Skeletal muscle satellite cell (primary cell): ENCODE results near the gene ODC1.

Experiments
- H3K27me3 ChIP-seq: 2 replicates; pipeline ENCODE4 v1.7.0; 2013; ENCODE audit warnings: low read length; ENCODE audit not compliant: control insufficient read depth, insufficient read depth
- H3K36me3 ChIP-seq: 2 replicates; pipeline ENCODE4 v1.7.0; 2013; ENCODE audit warnings: mild to moderate bottlenecking, control low read depth, low read length; ENCODE audit not compliant: insufficient read depth
- H3K4me1 ChIP-seq: 2 replicates; pipeline ENCODE4 v1.7.0; 2013; ENCODE audit warnings: low read length; ENCODE audit not compliant: control insufficient read depth, insufficient read depth
- H3K4me2 ChIP-seq: 2 replicates; pipeline ENCODE4 v1.7.0; 2013; ENCODE audit warnings: mild to moderate bottlenecking, low read length
- H3K4me3 ChIP-seq: 2 replicates; pipeline ENCODE4 v1.7.0; 2013; ENCODE audit warnings: low read length
- H3K9ac ChIP-seq: 2 replicates; pipeline ENCODE4 v1.7.0; 2013; ENCODE audit warnings: mild to moderate bottlenecking, low read depth, low read length, moderate library complexity
- H3K9me3 ChIP-seq: replicated peaks from 2 replicates; pipeline ENCODE4 v1.7.0; 2013; ENCODE audit warnings: mild to moderate bottlenecking, control low read depth, low read length

Gene ODC1

DNA sequence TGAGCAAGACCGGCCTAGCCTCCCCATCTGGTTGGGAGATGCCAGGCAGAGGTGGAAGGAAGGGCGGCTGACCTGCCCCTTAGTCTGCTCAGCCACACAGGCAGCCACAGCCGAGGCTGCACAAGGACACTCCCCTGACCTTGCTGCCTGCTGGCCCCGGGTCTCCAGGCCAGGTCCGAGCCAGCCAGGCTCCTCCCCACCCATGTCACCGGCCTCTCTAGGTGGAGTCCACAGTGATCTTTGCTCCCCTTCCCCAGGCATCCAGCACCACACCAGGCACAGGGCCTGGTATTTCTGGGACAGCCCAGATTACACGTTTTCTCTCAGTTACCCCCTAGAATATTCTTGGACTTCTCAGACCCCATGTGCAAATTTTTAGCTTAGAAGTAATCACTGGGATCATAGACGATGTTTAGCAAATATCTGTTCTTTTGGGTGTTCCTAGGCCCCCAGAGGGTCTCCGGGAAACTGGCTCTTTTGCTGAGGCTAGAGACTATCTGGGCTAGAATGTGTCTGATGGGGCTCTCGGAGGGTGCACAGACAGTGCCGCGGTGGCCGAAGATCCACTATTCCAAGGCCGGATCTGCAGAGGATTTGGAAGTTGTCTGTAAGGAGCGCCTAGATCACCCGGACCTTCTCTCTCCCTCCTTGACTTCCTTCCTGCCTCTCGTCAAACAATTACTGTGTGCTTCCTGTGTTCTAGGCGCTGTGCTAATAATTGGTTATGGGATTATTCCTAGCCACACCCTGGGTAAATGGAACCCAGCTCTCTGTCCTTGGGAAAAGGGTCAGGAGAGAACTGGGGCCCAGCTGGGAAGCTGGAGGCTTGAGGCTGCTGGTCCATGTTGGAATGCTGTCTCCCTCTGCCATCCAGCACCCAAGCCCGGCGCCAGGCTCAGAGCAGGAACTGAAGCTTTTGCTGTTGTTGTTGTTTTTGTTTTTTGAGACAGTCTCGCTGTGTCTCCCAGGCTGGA lies 46.9 kb downstream of the ODC1 start:
- no peaks in the 10 kb centered on the region for H3K27me3 ChIP-seq
- H3K4me2 ChIP-seq, result no peak overlapping the region
- H3K36me3 ChIP-seq, result peaks cover 21% of the 10 kb centered on the region
- no peak overlapping the region for H3K4me3 ChIP-seq
- H3K9me3 ChIP-seq, result no peaks in the 10 kb centered on the region
- no peak overlapping the region for H3K9ac ChIP-seq
- peaks cover 40% of the 10 kb centered on the region for H3K4me1 ChIP-seq

GRCh38 chr2:10400568-10400977 lies 47.6 kb downstream of the ODC1 start:
- Histone ChIP-seq H3K9me3 (no peaks in the 10 kb centered on the region), H3K4me2 (no peak overlapping the region), H3K4me1 (peaks cover 34% of the 10 kb centered on the region), H3K36me3 (peaks cover 20% of the 10 kb centered on the region), H3K4me3 (no peak overlapping the region), H3K27me3 (no peaks in the 10 kb centered on the region), H3K9ac (no peak overlapping the region)

DNA sequence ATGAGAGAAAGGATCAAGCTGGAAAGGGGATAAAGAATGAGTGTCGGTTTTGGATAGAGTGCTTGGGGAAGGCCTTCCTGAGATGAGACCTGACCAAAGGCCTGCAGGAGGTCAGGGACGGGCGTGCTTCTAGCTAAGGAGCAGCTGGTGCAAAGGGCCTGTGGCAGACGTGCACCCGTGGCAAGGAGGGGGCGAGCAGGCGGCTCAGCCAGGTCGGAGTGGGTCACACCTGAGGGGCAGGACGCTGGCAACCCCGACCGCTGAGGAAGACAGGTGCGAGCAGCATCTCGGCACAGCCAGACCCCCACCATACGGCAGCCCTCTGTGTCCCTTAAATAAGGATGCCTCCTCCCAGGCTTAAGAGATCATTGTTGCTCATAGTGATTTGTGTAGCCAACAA lies 48.1 kb downstream of the ODC1 start:
- no peaks in the 10 kb centered on the region for H3K27me3 ChIP-seq
- H3K4me3 ChIP-seq, result no peak overlapping the region
- no peak overlapping the region for H3K4me2 ChIP-seq
- no peaks in the 10 kb centered on the region for H3K9me3 ChIP-seq
- peaks cover 29% of the 10 kb centered on the region for H3K4me1 ChIP-seq
- peaks cover 20% of the 10 kb centered on the region for H3K36me3 ChIP-seq
- no peak overlapping the region for H3K9ac ChIP-seq

- H3K27me3 ChIP-seq, result no peaks in the 10 kb centered on the region
- H3K9ac ChIP-seq, result no peak overlapping the region
- peaks cover 23% of the 10 kb centered on the region for H3K4me1 ChIP-seq
- no peaks in the 10 kb centered on the region for H3K9me3 ChIP-seq
- no peak overlapping the region for H3K4me2 ChIP-seq
- H3K4me3 ChIP-seq, result no peak overlapping the region
- H3K36me3 ChIP-seq, result peaks cover 20% of the 10 kb centered on the region
Measured at GRCh38 chr2:10399358-10399757, 48.8 kb downstream of the ODC1 start.

DNA sequence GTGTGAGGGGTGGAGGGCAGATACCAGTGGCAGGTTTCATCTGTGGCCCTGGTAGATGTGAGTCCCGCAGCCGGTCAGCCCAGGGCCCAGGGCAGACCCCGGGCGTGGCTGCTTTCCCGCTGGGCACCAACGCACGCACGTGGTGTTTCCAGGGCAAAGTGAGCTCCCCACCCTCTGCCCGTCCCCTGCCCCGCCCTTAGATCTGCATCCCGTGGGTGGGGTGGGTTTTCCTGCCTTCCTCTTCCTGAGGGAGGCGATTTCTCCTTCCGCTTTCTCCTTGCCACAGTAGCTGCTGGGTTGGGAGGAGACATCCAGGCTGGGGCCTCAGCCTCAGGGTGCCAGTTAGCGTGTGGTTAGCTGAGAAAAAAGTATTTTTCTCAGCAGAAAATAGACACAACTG lies 49.6 kb downstream of the ODC1 start:
- H3K4me1 ChIP-seq, result peaks cover 17% of the 10 kb centered on the region

GRCh38 chr2:10397878-10398277 lies 50.2 kb downstream of the ODC1 start:
- H3K4me1 ChIP-seq, result peaks cover 18% of the 10 kb centered on the region
- H3K4me2 ChIP-seq, result no peak overlapping the region

More for the DNA sequence above, 49.6 kb downstream of the ODC1 start:
- Histone ChIP-seq H3K4me2 (no peak overlapping the region), H3K4me3 (no peak overlapping the region), H3K9ac (no peak overlapping the region), H3K27me3 (no peaks in the 10 kb centered on the region), H3K36me3 (peaks cover 20% of the 10 kb centered on the region), H3K9me3 (no peaks in the 10 kb centered on the region)

GRCh38 chr2:10397297-10397875 lies 50.7 kb downstream of the ODC1 start:
- Histone ChIP-seq H3K36me3 (peaks cover 20% of the 10 kb centered on the region), H3K9ac (no peak overlapping the region), H3K4me3 (no peak overlapping the region), H3K9me3 (no peaks in the 10 kb centered on the region), H3K27me3 (no peaks in the 10 kb centered on the region), H3K4me2 (no peak overlapping the region), H3K4me1 (peaks cover 13% of the 10 kb centered on the region)

More at GRCh38 chr2:10397878-10398277, 50.2 kb downstream of the ODC1 start:
- H3K27me3 ChIP-seq, result no peaks in the 10 kb centered on the region
- no peak overlapping the region for H3K9ac ChIP-seq
- peaks cover 20% of the 10 kb centered on the region for H3K36me3 ChIP-seq
- no peak overlapping the region for H3K4me3 ChIP-seq
- no peaks in the 10 kb centered on the region for H3K9me3 ChIP-seq

DNA sequence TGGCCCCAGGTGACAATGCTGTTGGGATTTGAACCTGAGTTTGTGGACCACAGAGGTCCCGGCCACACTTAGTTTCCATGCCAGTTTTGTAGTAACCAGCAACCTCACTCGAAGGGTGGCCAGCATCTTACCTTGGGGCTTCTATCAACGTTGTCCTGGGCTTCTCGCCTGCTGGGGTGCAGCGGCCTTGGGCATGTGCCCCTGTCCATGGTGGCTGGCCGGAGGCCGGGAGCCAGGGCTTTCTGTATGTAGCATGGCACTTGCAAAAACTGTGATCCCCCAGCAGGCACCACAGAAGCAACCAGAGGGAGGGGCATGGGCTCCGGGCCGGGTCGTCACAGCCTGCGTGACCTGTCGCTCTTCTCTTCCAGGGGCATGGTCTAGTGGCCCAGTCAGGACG lies 51.7 kb downstream of the ODC1 start:
- peaks cover 7% of the 10 kb centered on the region for H3K4me1 ChIP-seq
- no peak overlapping the region for H3K9ac ChIP-seq
- no peak overlapping the region for H3K4me2 ChIP-seq

DNA sequence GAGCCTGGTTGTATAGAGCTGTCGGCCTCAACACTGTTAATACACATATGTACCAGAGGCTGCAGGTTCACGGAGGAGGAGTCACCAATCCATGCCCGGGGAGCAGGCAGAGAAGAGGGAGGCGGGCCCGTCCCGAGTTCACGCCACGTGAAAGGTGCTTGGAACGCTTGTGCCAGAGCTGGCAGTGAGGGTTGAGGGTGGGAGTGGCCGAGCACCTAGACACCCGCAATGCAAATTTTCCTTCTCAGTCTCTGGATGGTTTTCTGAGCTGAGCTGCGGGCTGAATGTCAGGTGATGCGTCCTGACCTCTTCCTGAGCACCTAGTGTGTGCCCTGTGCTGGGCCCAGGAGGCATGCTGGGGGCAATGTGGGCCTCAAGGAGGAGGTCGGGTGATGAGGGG lies 52.2 kb downstream of the ODC1 start:
- H3K27me3 ChIP-seq, result no peaks in the 10 kb centered on the region
- peaks cover 5% of the 10 kb centered on the region for H3K4me1 ChIP-seq
- no peak overlapping the region for H3K9ac ChIP-seq
- H3K4me2 ChIP-seq, result no peak overlapping the region
- H3K9me3 ChIP-seq, result no peaks in the 10 kb centered on the region
- peaks cover 13% of the 10 kb centered on the region for H3K36me3 ChIP-seq
- H3K4me3 ChIP-seq, result no peak overlapping the region

More for the DNA sequence above, 51.7 kb downstream of the ODC1 start:
- peaks cover 15% of the 10 kb centered on the region for H3K36me3 ChIP-seq
- H3K4me3 ChIP-seq, result no peak overlapping the region
- no peaks in the 10 kb centered on the region for H3K27me3 ChIP-seq
- H3K9me3 ChIP-seq, result no peaks in the 10 kb centered on the region

- Histone ChIP-seq H3K27me3 (no peaks in the 10 kb centered on the region), H3K36me3 (no peaks in the 10 kb centered on the region), H3K9ac (no peak overlapping the region), H3K4me1 (peaks cover 28% of the 10 kb centered on the region), H3K4me2 (no peak overlapping the region), H3K4me3 (no peak overlapping the region), H3K9me3 (no peaks in the 10 kb centered on the region)
Measured at GRCh38 chr2:10393640-10393982, 54.5 kb downstream of the ODC1 start.

DNA sequence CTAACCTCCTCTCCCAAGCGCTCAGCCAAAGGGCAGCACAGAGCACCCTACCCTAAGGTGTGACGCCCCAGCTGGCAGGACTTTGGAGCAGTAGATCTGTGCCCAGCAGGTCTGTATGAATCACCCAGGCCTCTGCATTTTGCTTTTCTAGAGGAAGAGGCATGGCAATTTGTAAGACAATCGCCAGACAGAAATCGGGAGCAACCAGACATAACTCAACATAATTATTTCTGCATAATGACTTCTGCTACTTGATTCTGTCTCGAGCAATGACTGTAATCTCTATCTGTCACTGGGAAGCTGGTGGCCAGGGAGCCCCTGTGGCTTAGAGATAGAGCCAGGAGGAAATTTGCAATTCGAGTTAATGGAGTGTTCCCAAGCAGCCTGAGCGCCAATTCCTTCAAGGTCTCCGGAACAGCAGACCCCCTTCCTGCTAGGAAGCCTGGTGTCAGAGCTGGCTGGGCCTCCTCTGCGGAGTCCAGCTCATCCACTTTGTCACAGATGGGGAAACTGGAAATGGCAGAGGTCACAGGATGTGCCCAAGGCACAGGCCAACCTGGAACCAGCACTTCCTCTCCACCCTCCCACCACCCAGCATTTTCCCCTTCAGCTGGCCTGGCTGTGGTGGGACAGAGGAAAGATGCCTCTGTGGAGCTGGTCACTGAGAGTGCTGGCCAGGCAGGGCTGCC lies 55.0 kb downstream of the ODC1 start:
- H3K4me2 ChIP-seq, result no peak overlapping the region
- H3K4me1 ChIP-seq, result peaks cover 33% of the 10 kb centered on the region
- H3K9me3 ChIP-seq, result no peaks in the 10 kb centered on the region
- no peaks in the 10 kb centered on the region for H3K36me3 ChIP-seq
- H3K27me3 ChIP-seq, result no peaks in the 10 kb centered on the region
- H3K9ac ChIP-seq, result no peak overlapping the region
- H3K4me3 ChIP-seq, result no peak overlapping the region
